ENCODE measurements around the gene MCM3.
A peak's percentile ranks its signal among the peaks of the same experiment; 100 is the strongest.

The MCM3 gene

DNA sequence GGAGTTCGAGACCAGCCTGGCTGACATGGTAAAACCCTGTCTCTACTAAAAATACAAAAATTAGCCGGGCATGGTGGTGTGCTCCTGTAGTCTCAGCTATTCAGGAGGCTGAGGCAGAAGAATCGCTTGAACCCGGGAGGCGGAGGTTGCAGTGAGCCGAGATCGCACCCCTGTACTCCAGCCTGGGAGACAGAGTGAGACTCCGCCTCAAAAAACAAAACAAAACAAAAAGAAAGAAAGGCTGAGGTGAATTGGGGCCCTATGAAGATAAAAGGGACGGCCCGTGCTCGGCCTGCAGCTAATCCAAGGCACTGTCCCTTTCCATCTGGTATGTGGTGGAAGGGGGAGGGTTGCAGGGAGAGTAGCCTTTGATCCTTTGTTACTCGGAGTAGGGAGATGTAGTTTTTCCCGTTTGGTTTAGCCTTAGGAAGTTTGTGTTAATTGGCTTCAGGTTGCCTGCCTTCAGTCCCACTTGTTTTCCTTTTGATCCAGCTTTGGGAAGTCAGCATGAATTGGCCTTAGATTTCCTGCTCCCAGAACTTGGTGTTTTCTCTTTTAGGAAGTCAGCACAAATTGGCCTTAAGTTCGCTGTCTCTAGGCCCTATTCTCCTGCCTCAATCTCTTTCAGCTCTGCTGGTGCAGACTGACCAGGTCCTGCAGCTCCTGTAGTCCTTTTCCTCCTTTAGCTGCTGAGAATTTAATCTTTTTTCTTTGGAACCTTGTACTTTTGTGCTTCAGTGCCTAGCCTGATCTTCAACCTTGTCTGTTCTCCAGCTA lies 41.3 kb upstream of the MCM3 start:
- no peak for DNase-seq (ENCODE audit: low spot score)
- TF ChIP-seq, protein P1, sequence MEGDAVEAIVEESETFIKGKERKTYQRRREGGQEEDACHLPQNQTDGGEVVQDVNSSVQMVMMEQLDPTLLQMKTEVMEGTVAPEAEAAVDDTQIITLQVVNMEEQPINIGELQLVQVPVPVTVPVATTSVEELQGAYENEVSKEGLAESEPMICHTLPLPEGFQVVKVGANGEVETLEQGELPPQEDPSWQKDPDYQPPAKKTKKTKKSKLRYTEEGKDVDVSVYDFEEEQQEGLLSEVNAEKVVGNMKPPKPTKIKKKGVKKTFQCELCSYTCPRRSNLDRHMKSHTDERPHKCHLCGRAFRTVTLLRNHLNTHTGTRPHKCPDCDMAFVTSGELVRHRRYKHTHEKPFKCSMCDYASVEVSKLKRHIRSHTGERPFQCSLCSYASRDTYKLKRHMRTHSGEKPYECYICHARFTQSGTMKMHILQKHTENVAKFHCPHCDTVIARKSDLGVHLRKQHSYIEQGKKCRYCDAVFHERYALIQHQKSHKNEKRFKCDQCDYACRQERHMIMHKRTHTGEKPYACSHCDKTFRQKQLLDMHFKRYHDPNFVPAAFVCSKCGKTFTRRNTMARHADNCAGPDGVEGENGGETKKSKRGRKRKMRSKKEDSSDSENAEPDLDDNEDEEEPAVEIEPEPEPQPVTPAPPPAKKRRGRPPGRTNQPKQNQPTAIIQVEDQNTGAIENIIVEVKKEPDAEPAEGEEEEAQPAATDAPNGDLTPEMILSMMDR (IDR thresholded peaks at IDR 0.05; ENCODE audit: extremely low read depth, missing control alignments): no peak

DNA sequence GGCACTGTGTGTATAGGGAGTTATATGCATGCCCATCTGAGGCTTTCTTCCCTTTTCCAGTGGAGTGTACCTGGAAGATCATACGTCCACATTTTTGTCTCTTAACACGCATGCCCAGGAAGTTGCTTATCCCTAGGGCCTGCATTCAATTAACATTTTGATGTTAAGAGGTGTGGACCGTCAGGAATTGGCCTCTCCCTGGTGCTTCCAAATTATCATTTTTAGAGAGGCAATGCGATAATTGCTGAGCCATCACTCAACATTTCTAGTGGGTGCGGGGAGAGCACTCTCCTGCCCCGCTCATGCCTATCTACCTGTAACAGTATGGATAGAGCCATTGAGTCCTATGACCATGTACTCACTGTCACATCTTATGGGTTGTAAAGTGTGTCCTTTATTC lies 39.6 kb upstream of the MCM3 start:
- TF ChIP-seq, protein P1 (IDR thresholded peaks at IDR 0.05; ENCODE audit: extremely low read depth, missing control alignments): no peak
- no peak for DNase-seq (ENCODE audit: low spot score)

DNA sequence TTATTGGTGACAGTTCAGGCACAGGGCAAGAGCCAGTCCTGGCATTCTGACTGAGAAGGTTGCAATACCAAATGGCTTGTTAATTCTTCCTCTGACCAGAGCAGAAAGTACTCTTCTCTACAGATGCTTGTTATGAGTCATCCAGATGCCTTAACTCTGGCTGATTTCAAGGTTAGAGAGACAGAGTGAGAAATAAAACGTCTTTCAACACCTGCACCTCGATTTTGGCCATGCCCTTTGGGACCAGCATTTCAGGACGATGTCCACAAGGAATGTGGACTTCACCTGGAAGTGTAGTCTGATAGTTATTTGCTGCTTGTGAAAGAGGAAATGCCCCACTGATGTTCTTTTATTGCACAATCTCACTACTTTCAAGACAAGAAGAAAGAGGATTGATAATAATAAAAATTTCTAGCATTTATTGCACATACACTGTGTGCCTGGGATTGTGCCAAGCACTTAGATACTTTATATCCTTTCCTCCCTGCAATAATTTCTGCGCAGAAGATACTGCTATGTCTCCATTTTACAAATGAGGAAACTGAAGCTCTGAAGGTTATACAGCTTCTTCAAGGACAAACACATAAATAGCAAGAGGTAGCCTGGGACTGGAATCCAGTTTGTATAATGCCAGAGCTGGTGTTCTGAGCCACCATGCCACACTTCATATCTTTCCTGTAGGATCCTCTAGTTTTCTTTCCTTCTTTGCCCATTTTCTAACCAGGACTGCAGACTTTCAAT lies 33.5 kb upstream of the MCM3 start:
- TF ChIP-seq, protein P1 (IDR thresholded peaks at IDR 0.05; ENCODE audit: extremely low read depth, missing control alignments): no peak

DNA sequence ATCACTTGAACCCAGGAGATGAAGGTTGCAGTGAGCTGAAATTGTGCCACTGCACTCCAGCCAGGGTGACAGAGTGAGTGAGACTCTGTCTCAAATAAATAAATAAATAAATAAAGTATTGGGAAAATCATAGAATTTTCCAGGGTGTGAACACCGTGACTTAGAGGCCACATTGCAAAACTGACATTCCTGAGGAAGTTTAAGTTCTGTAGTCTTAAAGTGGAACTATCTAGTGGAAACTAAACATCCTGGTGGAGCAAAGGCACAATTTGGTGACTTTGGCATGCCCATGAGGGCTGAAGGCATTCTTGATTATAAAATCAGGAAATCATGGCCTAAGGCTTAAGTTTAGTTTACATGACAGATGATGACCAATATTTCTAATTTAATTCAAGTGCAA lies 32.7 kb upstream of the MCM3 start:
- TF ChIP-seq, protein P1 (IDR thresholded peaks at IDR 0.05; ENCODE audit: extremely low read depth, missing control alignments): no peak

More for the DNA sequence above, 33.5 kb upstream of the MCM3 start:
- DNase-seq (ENCODE audit: low spot score): peak; percentile 73

DNA sequence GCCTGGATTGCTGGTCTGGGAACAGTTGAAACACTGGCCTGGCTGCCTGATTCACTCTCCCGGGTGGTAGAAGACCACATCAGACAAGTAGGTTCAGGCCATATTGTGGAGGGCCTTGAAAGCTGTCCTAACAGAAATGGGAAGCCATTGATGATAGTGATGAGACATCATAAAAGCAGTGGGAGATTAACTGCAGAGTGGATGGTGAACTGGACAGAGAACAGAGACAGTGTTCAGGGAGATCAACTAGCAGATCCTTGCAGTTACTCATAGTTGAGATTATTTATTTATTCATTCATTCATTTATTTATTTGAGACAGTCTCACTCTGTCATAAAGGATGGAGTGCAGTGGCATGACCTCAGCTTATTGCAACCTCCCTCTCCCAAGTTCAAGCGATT lies 30.2 kb upstream of the MCM3 start:
- DNase-seq (ENCODE audit: low spot score): no peak
- TF ChIP-seq, protein P1 (IDR thresholded peaks at IDR 0.05; ENCODE audit: extremely low read depth, missing control alignments): no peak

More for the DNA sequence above, 32.7 kb upstream of the MCM3 start:
- no peak for DNase-seq (ENCODE audit: low spot score)

DNA sequence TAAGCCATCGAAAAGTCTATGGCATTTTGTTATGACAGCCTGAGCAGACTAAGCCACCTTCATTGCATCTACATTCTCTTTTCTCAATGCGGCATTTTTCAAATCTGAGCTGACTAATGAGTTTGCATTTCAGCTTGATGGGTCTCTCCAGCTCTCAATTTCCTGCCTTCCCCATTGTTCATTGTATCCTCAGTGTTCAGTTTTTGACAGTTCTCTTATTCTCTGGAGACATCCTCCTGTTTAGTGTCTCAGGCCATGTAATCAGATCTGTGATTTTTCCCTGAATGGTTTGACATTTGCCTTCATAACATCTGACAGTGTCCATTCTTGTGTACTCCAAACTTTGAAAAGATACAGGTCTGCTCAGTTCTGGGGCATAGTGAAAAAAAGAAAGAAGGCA lies 27.9 kb upstream of the MCM3 start:
- DNase-seq (ENCODE audit: low spot score): no peak

More for the DNA sequence above, 27.9 kb upstream of the MCM3 start:
- TF ChIP-seq, protein P1 (IDR thresholded peaks at IDR 0.05; ENCODE audit: extremely low read depth, missing control alignments): no peak
